ENCODE data around the gene SCML1.

- no peak for TF ChIP-seq CTCF (conservative IDR thresholded peaks at IDR 0.05)
- TF ChIP-seq ZFX (IDR thresholded peaks at IDR 0.05), result no peak
These were observed 66.2 kb downstream of the SCML1 start for GRCh38 chrX:17803449-17803848.

Data from C4-2B (cell line).